Endothelial cell (in vitro differentiated cells): ENCODE results near the gene ZBTB1. TPM values are rescaled to one million over a fixed set of nuclear protein-coding genes. Genes with fewer than 3 reads are reported as not detected.

ENCODE experiments used
- DNase-seq: peaks from one replicate; pipeline ENCODE4 v3.0.0; 2021; ENCODE audit warnings: low spot score
- H3K27ac Mint-ChIP-seq: one replicate; pipeline ENCODE4 v1.8.0; 2021; ENCODE audit warnings: mixed read lengths, inconsistent platforms; ENCODE audit not compliant: unreplicated experiment
- H3K27me3 Mint-ChIP-seq: one replicate; pipeline ENCODE4 v1.8.0; 2021; ENCODE audit warnings: mild to moderate bottlenecking, moderate library complexity, mixed read lengths, inconsistent platforms; ENCODE audit not compliant: unreplicated experiment
- H3K36me3 Mint-ChIP-seq: one replicate; pipeline ENCODE4 v1.8.0; 2021; ENCODE audit warnings: mild to moderate bottlenecking, low read depth, mixed read lengths, inconsistent platforms; ENCODE audit not compliant: unreplicated experiment
- H3K4me1 Mint-ChIP-seq: one replicate; pipeline ENCODE4 v1.8.0; 2021; ENCODE audit warnings: mild to moderate bottlenecking, mixed read lengths, inconsistent platforms; ENCODE audit not compliant: unreplicated experiment
- H3K4me3 Mint-ChIP-seq: one replicate; pipeline ENCODE4 v1.8.0; 2021; ENCODE audit warnings: mild to moderate bottlenecking, mixed read lengths, inconsistent platforms; ENCODE audit not compliant: unreplicated experiment
- H3K9me3 Mint-ChIP-seq: one replicate; pipeline ENCODE4 v1.8.0; 2021; ENCODE audit warnings: mixed read lengths, inconsistent platforms; ENCODE audit not compliant: unreplicated experiment
- CTCF ChIP-seq: fragments of 200-600 bp; sonication (generic); IDR thresholded peaks from one replicate; pipeline ENCODE4 v1.5.0; 2021; ENCODE audit warnings: antibody characterized with exemption; ENCODE audit not compliant: unreplicated experiment
- total RNA-seq: library from RNA; stranded (reverse); fragmentation: NEBNext Ultra II Directional; extraction: Animal tissue kit (Norgen Biotek cat#: 25700); gene quantifications from one replicate; pipeline ENCODE4 v1.2.1, GENCODE V29; 2021; ENCODE audit not compliant: unreplicated experiment

ZBTB1 gene
- total RNA-seq, 1 donor from 2014 or later: 57.8 TPM

GRCh38 chr14:64522591-64523355 lies 18.2 kb downstream of the ZBTB1 start:
- H3K9me3 Mint-ChIP-seq: no peaks in the 10 kb centered on the region
- no peaks in the 10 kb centered on the region for H3K4me1 Mint-ChIP-seq
- no peak for DNase-seq
- TF ChIP-seq CTCF: no peak
- no peak overlapping the region for H3K27ac Mint-ChIP-seq
- H3K27me3 Mint-ChIP-seq: peaks cover 1% of the 10 kb centered on the region
- peaks cover 8% of the 10 kb centered on the region for H3K36me3 Mint-ChIP-seq
- H3K4me3 Mint-ChIP-seq: no peak overlapping the region

GRCh38 chr14:64525354-64525753 lies 20.8 kb downstream of the ZBTB1 start:
- Mint-ChIP-seq H3K9me3 (no peaks in the 10 kb centered on the region), H3K27me3 (no peaks in the 10 kb centered on the region), H3K4me3 (no peak overlapping the region), H3K36me3 (peaks cover 8% of the 10 kb centered on the region), H3K4me1 (peaks cover 5% of the 10 kb centered on the region), H3K27ac (no peak overlapping the region)
- no peak for TF ChIP-seq CTCF
- no peak for DNase-seq

GRCh38 chr14:64531567-64531966 lies 27.0 kb downstream of the ZBTB1 start:
- H3K27ac Mint-ChIP-seq: no peak overlapping the region
- no peak overlapping the region for H3K4me3 Mint-ChIP-seq
- H3K27me3 Mint-ChIP-seq: no peaks in the 10 kb centered on the region
- TF ChIP-seq CTCF: no peak
- peaks cover 16% of the 10 kb centered on the region for H3K4me1 Mint-ChIP-seq
- no peak for DNase-seq
- peaks cover 2% of the 10 kb centered on the region for H3K36me3 Mint-ChIP-seq
- H3K9me3 Mint-ChIP-seq: no peaks in the 10 kb centered on the region

GRCh38 chr14:64536488-64537245 lies 32.1 kb downstream of the ZBTB1 start:
- DNase-seq: no peak
- Mint-ChIP-seq H3K4me3 (no peak overlapping the region), H3K27ac (peak overlapping the region; percentile 67), H3K4me1 (peaks cover 15% of the 10 kb centered on the region), H3K36me3 (peaks cover 9% of the 10 kb centered on the region), H3K9me3 (peaks cover 10% of the 10 kb centered on the region), H3K27me3 (peaks cover 2% of the 10 kb centered on the region)
- TF ChIP-seq CTCF: no peak
